Spleen (tissue), 11 donors: ENCODE results near the gene TMC8. TPM values are rescaled to one million over a fixed set of nuclear protein-coding genes. Genes with fewer than 3 reads are reported as not detected.
A peak's percentile ranks its signal among the peaks of the same experiment; 100 is the strongest.

ENCODE experiments used
- DNase-seq: peaks from one replicate; pipeline ENCODE4 v3.0.0-alpha.2; 2020
- H3K27ac ChIP-seq, 8 donors: fragments of 200-600 bp; sonication (generic) in 7 of 8; 1 replicate in 4 of 8; 2 replicates in 4 of 8; pipeline versions ENCODE4 v1.5.0 to v1.8.0; 2016 to 2021; ENCODE audit warnings: inconsistent platforms in 4 of 8, mild to moderate bottlenecking in 4 of 8, moderate library complexity in 1 of 8
- H3K27me3 ChIP-seq, 7 donors: fragments of 200-600 bp; sonication (generic) in 6 of 7; replicated peaks in 1 of 7; 1 replicate in 4 of 7; 2 replicates in 3 of 7; pipeline versions ENCODE4 v1.5.0 to v1.8.0; 2016 to 2021; ENCODE audit warnings: inconsistent platforms in 3 of 7, mild to moderate bottlenecking in 1 of 7
- H3K36me3 ChIP-seq, 6 donors: fragments of 200-600 bp; sonication (generic) in 5 of 6; 1 replicate in 4 of 6; 2 replicates in 2 of 6; pipeline versions ENCODE4 v1.5.0 to v1.8.0; 2016 to 2021; ENCODE audit warnings: inconsistent platforms in 2 of 6
- H3K4me1 ChIP-seq, 6 donors: fragments of 200-600 bp; sonication (generic) in 5 of 6; 1 replicate in 3 of 6; 2 replicates in 3 of 6; pipeline versions ENCODE4 v1.5.0 to v1.8.0; 2016 to 2021; ENCODE audit warnings: inconsistent platforms in 3 of 6
- H3K4me3 ChIP-seq, 8 donors: fragments of 200-600 bp; sonication (generic) in 7 of 8; 1 replicate in 4 of 8; 2 replicates in 4 of 8; pipeline versions ENCODE4 v1.5.0 to v1.8.0; 2016 to 2021; ENCODE audit warnings: inconsistent platforms in 4 of 8, mild to moderate bottlenecking in 4 of 8, moderate library complexity in 2 of 8
- H3K9me3 ChIP-seq, 8 donors: fragments of 200-600 bp; sonication (generic) in 7 of 8; 1 replicate in 4 of 8; 2 replicates in 4 of 8; pipeline versions ENCODE4 v1.5.0 to v1.8.0; 2016 to 2021; ENCODE audit warnings: inconsistent platforms in 4 of 8
- POLR2A ChIP-seq, 3 donors: fragments of 450-650 bp; IDR thresholded peaks; one replicate each; pipeline ENCODE4 v1.5.1; 2017; ENCODE audit warnings: antibody characterized with exemption in 3 of 3, mild to moderate bottlenecking in 1 of 3
- POLR2AphosphoS5 ChIP-seq, 3 donors: sonication (generic); formaldehyde crosslinking; IDR thresholded peaks; one replicate each; pipeline ENCODE4 v1.5.1; 2017; ENCODE audit warnings: antibody characterized with exemption in 3 of 3
- WGBS, 5 donors: extraction: QIAGEN DNeasy Blood & Tissue Kit in 3 of 5; methylation state at CpG; one replicate each; pipeline versions ENCODE4 v1.1.5 to v1.1.7; 2013 to 2018; 5-methylcytosine and 5-hydroxymethylcytosine counted together
- intact Hi-C: fragments of 100-400 bp; cut with DNase I; formaldehyde crosslinking; loops from one replicate; pipeline ENCODE4 v1.15.0; 2023; ENCODE audit warnings: low total_unique reads
- polyA plus RNA-seq, 3 donors: library from polyadenylated mRNA; stranded (reverse); fragments of 200-250 nt; gene quantifications; one replicate each; pipeline ENCODE4 v1.2.1, GENCODE V29; 2013
- total RNA-seq, 7 donors: library from RNA; depleted of rRNA in 3 of 7; stranded (reverse); fragments of >200 nt in 3 of 7; fragmentation: NEBNext Ultra II Directional in 4 of 7; extraction: Animal tissue kit (Norgen Biotek cat#: 25700) in 4 of 7; gene quantifications; one replicate each; pipeline versions ENCODE4 v1.1.0 to v1.2.1, GENCODE V29; 2016 to 2021
- TF ChIP-seq, protein P1 (sequence below), 11 experiments: fragments of 200-600 bp in 7 of 11; fragments of 450-650 bp in 4 of 11; sonication (generic) in 4 of 11; IDR thresholded peaks in 8 of 11; conservative IDR thresholded peaks in 3 of 11; 1 replicate in 7 of 11; 2 replicates in 4 of 11; pipeline versions ENCODE4 v1.4.0 to v1.8.0; 2016 to 2021; ENCODE audit warnings: antibody characterized with exemption in 11 of 11, inconsistent platforms in 4 of 11, mild to moderate bottlenecking in 1 of 11
- donor health status: healthy with polysubstance abuse.
- donor health status: DM: no; HTN: no; CAD: no; lungs with moderate emphysema.
- donor health status: DM: no; HTN: no; CAD: no.
- donor health status: Bipolar disorder and iron deficiency.
- donor health status: healthy.
- donor health status: DM: no; HTN: no; CAD: no.
- donor health status: DM: yes; HTN: yes; CAD: no.

The TMC8 gene
- total and polyA plus RNA-seq, 10 donors, result 103 to 222 (median 191) TPM

GRCh38 chr17:78154903-78155811, 24.6 kb downstream of the TMC8 start:
- intact Hi-C loops, result no loop called here
- Histone ChIP-seq H3K4me1 (peaks cover 0 to 80% (median 46%) of the 10 kb centered on the region in 6 donors), H3K36me3 (no peaks in the 10 kb centered on the region), H3K4me3 (no peak overlapping the region), H3K9me3 (no peaks in the 10 kb centered on the region), H3K27me3 (no peaks in the 10 kb centered on the region), H3K27ac (peak overlapping the region in 7 of 8 donors; percentile 57 to 84 (median 67))
- TF ChIP-seq POLR2AphosphoS5 (IDR thresholded peaks at IDR 0.05), result peak in 1 of 3 donors; percentile 43
- TF ChIP-seq, protein P1, sequence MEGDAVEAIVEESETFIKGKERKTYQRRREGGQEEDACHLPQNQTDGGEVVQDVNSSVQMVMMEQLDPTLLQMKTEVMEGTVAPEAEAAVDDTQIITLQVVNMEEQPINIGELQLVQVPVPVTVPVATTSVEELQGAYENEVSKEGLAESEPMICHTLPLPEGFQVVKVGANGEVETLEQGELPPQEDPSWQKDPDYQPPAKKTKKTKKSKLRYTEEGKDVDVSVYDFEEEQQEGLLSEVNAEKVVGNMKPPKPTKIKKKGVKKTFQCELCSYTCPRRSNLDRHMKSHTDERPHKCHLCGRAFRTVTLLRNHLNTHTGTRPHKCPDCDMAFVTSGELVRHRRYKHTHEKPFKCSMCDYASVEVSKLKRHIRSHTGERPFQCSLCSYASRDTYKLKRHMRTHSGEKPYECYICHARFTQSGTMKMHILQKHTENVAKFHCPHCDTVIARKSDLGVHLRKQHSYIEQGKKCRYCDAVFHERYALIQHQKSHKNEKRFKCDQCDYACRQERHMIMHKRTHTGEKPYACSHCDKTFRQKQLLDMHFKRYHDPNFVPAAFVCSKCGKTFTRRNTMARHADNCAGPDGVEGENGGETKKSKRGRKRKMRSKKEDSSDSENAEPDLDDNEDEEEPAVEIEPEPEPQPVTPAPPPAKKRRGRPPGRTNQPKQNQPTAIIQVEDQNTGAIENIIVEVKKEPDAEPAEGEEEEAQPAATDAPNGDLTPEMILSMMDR (IDR thresholded peaks at IDR 0.05 in 8 of 11, conservative IDR thresholded peaks at IDR 0.05 in 3 of 11), result no peak
- TF ChIP-seq POLR2A (IDR thresholded peaks at IDR 0.05), result no peak
- WGBS, 5 donors, result 48 to 57% (median 52%) methylated on average over 11 of the region's 11 CpGs
- DNase-seq, result no peak

DNA sequence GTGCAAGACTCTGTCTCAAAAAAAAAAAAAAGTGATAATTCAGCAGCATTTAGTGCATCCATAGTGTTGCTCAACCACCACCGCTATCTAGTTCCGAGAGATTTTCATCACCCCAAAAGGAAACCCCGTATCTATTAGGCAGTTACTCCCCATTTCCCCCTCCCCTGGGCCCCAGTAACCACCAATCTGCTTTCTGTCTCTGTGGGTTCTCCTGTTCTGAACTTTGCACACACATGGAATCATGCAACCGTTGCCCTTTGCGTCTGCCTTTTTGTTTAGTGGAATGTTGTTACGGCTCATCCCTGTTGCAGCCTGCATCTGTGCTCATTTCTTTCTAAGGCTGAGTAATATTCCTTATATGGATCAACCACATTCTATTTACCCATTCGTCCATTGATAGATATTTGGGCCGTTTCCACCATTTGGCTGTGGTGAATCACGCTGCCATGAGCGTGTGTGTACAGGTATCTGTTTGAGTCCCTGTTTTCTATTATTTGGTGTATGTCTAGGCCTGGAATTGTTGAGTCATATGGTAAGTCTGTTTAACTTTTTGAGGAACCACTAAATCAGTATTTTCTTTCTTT, 29.1 kb downstream of the TMC8 start:
- Histone ChIP-seq H3K27ac (no peak overlapping the region), H3K27me3 (no peaks in the 10 kb centered on the region), H3K9me3 (no peaks in the 10 kb centered on the region), H3K36me3 (no peaks in the 10 kb centered on the region), H3K4me3 (no peak overlapping the region), H3K4me1 (peaks cover 0 to 56% (median 22%) of the 10 kb centered on the region in 6 donors)
- intact Hi-C loops, result no loop called here
- 42 to 65% (median 55%) methylated on average over 10 of the region's 10 CpGs for WGBS, 5 donors
- TF ChIP-seq POLR2AphosphoS5 (IDR thresholded peaks at IDR 0.05), result no peak
- TF ChIP-seq, protein P1 (IDR thresholded peaks at IDR 0.05 in 8 of 11, conservative IDR thresholded peaks at IDR 0.05 in 3 of 11), result no peak
- TF ChIP-seq POLR2A (IDR thresholded peaks at IDR 0.05), result no peak
- DNase-seq, result no peak

GRCh38 chr17:78163881-78164747, 33.5 kb downstream of the TMC8 start:
- Histone ChIP-seq H3K4me1 (peaks cover 0 to 46% (median 18%) of the 10 kb centered on the region in 6 donors), H3K4me3 (no peak overlapping the region), H3K27me3 (no peaks in the 10 kb centered on the region), H3K27ac (no peak overlapping the region), H3K9me3 (no peaks in the 10 kb centered on the region), H3K36me3 (no peaks in the 10 kb centered on the region)
- no peak for DNase-seq
- no peak for TF ChIP-seq POLR2AphosphoS5 (IDR thresholded peaks at IDR 0.05)
- TF ChIP-seq POLR2A (IDR thresholded peaks at IDR 0.05), result no peak
- 61 to 76% (median 65%) methylated on average over 10 to 22 of the region's 22 CpGs for WGBS, 5 donors
- intact Hi-C loops, result no loop called here

- Histone ChIP-seq H3K4me3 (no peak overlapping the region), H3K27me3 (no peaks in the 10 kb centered on the region), H3K9me3 (no peaks in the 10 kb centered on the region), H3K27ac (no peak overlapping the region), H3K36me3 (peaks cover 0 to 2% (median 0%) of the 10 kb centered on the region in 6 donors), H3K4me1 (peaks cover 7 to 46% (median 21%) of the 10 kb centered on the region in 6 donors)
- no peak for DNase-seq
- intact Hi-C loops, result no loop called here
- no peak for TF ChIP-seq POLR2A (IDR thresholded peaks at IDR 0.05)
- TF ChIP-seq, protein P1 (IDR thresholded peaks at IDR 0.05 in 8 of 11, conservative IDR thresholded peaks at IDR 0.05 in 3 of 11), result no peak
- TF ChIP-seq POLR2AphosphoS5 (IDR thresholded peaks at IDR 0.05), result no peak
- WGBS, 5 donors, result 83 to 94% (median 92%) methylated on average over 15 to 16 of the region's 16 CpGs
These were observed 34.4 kb downstream of the TMC8 start for GRCh38 chr17:78164748-78165607.
